Measurements from ENCODE around the gene FBXL7.

The FBXL7 gene

DNA sequence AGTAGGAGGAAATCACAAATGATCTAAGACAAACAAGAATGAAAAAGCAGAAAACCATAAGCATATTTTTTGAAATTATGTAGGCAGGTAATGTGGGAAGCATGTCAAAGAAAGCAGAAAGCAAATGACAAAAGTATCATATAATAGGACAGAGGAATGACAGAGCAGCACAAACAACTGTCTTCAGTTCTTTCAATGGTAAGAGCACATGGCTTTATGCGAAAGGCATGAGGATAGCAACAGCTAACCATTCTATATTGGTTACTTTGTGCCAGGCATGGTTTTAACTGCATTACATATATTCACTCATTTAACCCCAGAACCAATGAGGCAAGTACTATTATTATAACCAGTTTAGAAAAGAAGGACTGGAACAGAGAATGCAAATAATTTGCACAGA lies 137.4 kb downstream of the FBXL7 start:
- H3K4me1 ChIP-seq (ENCODE audit: low read length) = no peaks in the 10 kb centered on the region
- no peak overlapping the region for H3K4me2 ChIP-seq (ENCODE audit: low read length)
- no peak overlapping the region for H2AFZ ChIP-seq (ENCODE audit: low read depth, low read length)
- H3K9ac ChIP-seq (ENCODE audit: low read length) = no peak overlapping the region
- no peak overlapping the region for H3K4me3 ChIP-seq (ENCODE audit: low read length)
- H3K9me3 ChIP-seq (ENCODE audit: insufficient read depth, low read length) = no peaks in the 10 kb centered on the region
- no peaks in the 10 kb centered on the region for H3K27me3 ChIP-seq (ENCODE audit: low read depth, low read length)
- H4K20me1 ChIP-seq (ENCODE audit: insufficient read depth, low read length) = no peaks in the 10 kb centered on the region
- TF ChIP-seq, protein P1, sequence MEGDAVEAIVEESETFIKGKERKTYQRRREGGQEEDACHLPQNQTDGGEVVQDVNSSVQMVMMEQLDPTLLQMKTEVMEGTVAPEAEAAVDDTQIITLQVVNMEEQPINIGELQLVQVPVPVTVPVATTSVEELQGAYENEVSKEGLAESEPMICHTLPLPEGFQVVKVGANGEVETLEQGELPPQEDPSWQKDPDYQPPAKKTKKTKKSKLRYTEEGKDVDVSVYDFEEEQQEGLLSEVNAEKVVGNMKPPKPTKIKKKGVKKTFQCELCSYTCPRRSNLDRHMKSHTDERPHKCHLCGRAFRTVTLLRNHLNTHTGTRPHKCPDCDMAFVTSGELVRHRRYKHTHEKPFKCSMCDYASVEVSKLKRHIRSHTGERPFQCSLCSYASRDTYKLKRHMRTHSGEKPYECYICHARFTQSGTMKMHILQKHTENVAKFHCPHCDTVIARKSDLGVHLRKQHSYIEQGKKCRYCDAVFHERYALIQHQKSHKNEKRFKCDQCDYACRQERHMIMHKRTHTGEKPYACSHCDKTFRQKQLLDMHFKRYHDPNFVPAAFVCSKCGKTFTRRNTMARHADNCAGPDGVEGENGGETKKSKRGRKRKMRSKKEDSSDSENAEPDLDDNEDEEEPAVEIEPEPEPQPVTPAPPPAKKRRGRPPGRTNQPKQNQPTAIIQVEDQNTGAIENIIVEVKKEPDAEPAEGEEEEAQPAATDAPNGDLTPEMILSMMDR (IDR thresholded peaks at IDR 0.05; ENCODE audit: low read depth, low read length) = no peak
- TF ChIP-seq EZH2phosphoT487 (IDR thresholded peaks at IDR 0.05; ENCODE audit: low read depth) = no peak
- no peaks in the 10 kb centered on the region for H3K79me2 ChIP-seq (ENCODE audit: low read length)
- no peak overlapping the region for H3K27ac ChIP-seq (ENCODE audit: low read length)
- no peaks in the 10 kb centered on the region for H3K36me3 ChIP-seq (replicated peaks; ENCODE audit: low read depth, low read length)

DNA sequence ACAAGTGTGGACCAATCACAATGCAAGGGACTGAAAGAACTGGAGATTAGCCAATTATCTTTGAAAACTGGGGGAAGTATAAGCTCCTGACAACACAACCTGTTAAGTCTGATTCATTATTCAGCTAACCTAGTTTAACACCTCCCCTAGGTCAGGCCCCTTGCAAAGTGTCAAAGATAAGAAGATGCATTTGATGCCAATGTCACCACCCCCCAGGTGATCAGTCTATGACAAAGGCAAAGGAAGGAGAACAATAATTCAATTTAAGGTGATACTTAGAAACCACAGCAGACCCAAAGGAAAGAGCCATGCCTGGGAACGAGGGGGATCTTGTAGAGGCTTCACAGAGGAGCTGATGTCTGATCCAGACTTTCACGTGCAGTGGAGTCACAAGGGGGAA lies 137.9 kb downstream of the FBXL7 start:
- H3K36me3 ChIP-seq (replicated peaks; ENCODE audit: low read depth, low read length) = no peaks in the 10 kb centered on the region
- no peak for TF ChIP-seq EZH2phosphoT487 (IDR thresholded peaks at IDR 0.05; ENCODE audit: low read depth)
- TF ChIP-seq, protein P1 (IDR thresholded peaks at IDR 0.05; ENCODE audit: low read depth, low read length) = no peak
- no peak overlapping the region for H3K4me2 ChIP-seq (ENCODE audit: low read length)
- no peaks in the 10 kb centered on the region for H3K9me3 ChIP-seq (ENCODE audit: insufficient read depth, low read length)
- no peak overlapping the region for H3K27ac ChIP-seq (ENCODE audit: low read length)
- H4K20me1 ChIP-seq (ENCODE audit: insufficient read depth, low read length) = no peaks in the 10 kb centered on the region
- no peak overlapping the region for H3K9ac ChIP-seq (ENCODE audit: low read length)
- no peak overlapping the region for H2AFZ ChIP-seq (ENCODE audit: low read depth, low read length)
- no peak overlapping the region for H3K4me3 ChIP-seq (ENCODE audit: low read length)
- H3K4me1 ChIP-seq (ENCODE audit: low read length) = no peaks in the 10 kb centered on the region
- H3K27me3 ChIP-seq (ENCODE audit: low read depth, low read length) = no peaks in the 10 kb centered on the region
- H3K79me2 ChIP-seq (ENCODE audit: low read length) = no peaks in the 10 kb centered on the region

DNA sequence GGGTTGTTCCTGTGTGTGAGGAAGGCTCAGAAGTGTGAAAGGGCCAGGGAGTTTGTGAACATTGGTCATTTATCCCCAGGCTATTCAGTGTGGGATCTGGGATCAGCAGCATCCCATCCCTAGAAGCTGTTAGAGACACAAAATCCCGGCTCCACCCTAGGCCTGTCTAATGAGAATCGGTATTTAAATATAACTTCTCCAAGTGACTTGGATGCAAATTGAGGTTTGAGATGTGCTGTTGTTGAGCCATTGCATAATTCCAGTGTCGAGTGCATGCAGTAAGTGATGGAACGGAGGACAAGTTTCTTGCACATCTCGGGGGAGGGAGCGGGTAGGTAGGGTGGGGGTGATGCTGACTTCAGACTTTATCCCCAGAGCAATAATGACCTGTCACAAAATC lies 138.3 kb downstream of the FBXL7 start:
- TF ChIP-seq, protein P1 (IDR thresholded peaks at IDR 0.05; ENCODE audit: low read depth, low read length) = no peak
- no peak for TF ChIP-seq EZH2phosphoT487 (IDR thresholded peaks at IDR 0.05; ENCODE audit: low read depth)
- Histone ChIP-seq H4K20me1 (ENCODE audit: insufficient read depth, low read length) (no peaks in the 10 kb centered on the region), H3K27ac (ENCODE audit: low read length) (no peak overlapping the region), H3K9me3 (ENCODE audit: insufficient read depth, low read length) (no peaks in the 10 kb centered on the region), H3K27me3 (ENCODE audit: low read depth, low read length) (no peaks in the 10 kb centered on the region), H2AFZ (ENCODE audit: low read depth, low read length) (no peak overlapping the region), H3K4me1 (ENCODE audit: low read length) (no peaks in the 10 kb centered on the region), H3K9ac (ENCODE audit: low read length) (no peak overlapping the region), H3K79me2 (ENCODE audit: low read length) (no peaks in the 10 kb centered on the region), H3K4me2 (ENCODE audit: low read length) (no peak overlapping the region), H3K4me3 (ENCODE audit: low read length) (no peak overlapping the region), H3K36me3 (replicated peaks; ENCODE audit: low read depth, low read length) (no peaks in the 10 kb centered on the region)

DNA sequence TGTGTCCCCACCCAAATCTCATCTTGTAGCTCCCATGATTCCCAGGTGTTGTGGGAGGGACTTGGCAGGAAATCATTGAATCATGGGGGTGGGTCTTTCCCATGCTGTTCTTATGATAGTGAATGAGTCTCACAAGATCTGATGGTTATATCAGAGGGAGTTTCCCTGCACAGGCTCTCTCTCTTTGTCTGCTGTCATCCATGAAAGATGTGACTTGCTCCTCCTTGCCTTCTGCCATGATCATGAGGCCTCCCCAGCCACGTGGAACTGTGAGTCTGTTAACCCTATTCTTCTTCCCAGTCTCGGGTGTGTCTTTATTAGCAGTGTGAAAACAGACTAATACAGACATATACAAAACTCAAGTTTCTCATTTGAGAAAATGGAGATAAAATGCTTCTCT lies 139.3 kb downstream of the FBXL7 start:
- Histone ChIP-seq H4K20me1 (ENCODE audit: insufficient read depth, low read length) (no peaks in the 10 kb centered on the region), H3K9ac (ENCODE audit: low read length) (no peak overlapping the region), H3K27me3 (ENCODE audit: low read depth, low read length) (no peaks in the 10 kb centered on the region), H3K9me3 (ENCODE audit: insufficient read depth, low read length) (no peaks in the 10 kb centered on the region), H3K36me3 (replicated peaks; ENCODE audit: low read depth, low read length) (no peaks in the 10 kb centered on the region), H3K4me1 (ENCODE audit: low read length) (no peaks in the 10 kb centered on the region), H3K27ac (ENCODE audit: low read length) (no peak overlapping the region), H2AFZ (ENCODE audit: low read depth, low read length) (no peak overlapping the region), H3K4me2 (ENCODE audit: low read length) (no peak overlapping the region), H3K79me2 (ENCODE audit: low read length) (no peaks in the 10 kb centered on the region), H3K4me3 (ENCODE audit: low read length) (no peak overlapping the region)
- TF ChIP-seq, protein P1 (IDR thresholded peaks at IDR 0.05; ENCODE audit: low read depth, low read length) = no peak
- no peak for TF ChIP-seq EZH2phosphoT487 (IDR thresholded peaks at IDR 0.05; ENCODE audit: low read depth)

Data from OCI-LY3 (cell line).